ENCODE measurements around the gene NOXA1.
A peak's percentile ranks its signal among the peaks of the same experiment; 100 is the strongest.

The NOXA1 gene

GRCh38 chr9:137435980-137436760 lies 13.0 kb downstream of the NOXA1 start:
- FAIRE-seq (no peak), DNase-seq (ENCODE audit: insufficient read length, low spot score) (no peak)
- TF ChIP-seq CTCF (IDR thresholded peaks at IDR 0.05; ENCODE audit: insufficient read depth, missing control alignments): no peak

GRCh38 chr9:137436761-137437600 lies 13.8 kb downstream of the NOXA1 start:
- no peak for TF ChIP-seq CTCF (IDR thresholded peaks at IDR 0.05; ENCODE audit: insufficient read depth, missing control alignments)
- FAIRE-seq: no peak

GRCh38 chr9:137437691-137438590 lies 14.7 kb downstream of the NOXA1 start:
- FAIRE-seq (no peak), DNase-seq (ENCODE audit: insufficient read length, low spot score) (no peak)
- TF ChIP-seq CTCF (IDR thresholded peaks at IDR 0.05; ENCODE audit: insufficient read depth, missing control alignments): no peak

More at GRCh38 chr9:137436761-137437600, 13.8 kb downstream of the NOXA1 start:
- DNase-seq (ENCODE audit: insufficient read length, low spot score): no peak

GRCh38 chr9:137438591-137439157 lies 15.5 kb downstream of the NOXA1 start:
- no peak for FAIRE-seq

GRCh38 chr9:137439158-137439714 lies 16.0 kb downstream of the NOXA1 start:
- no peak for TF ChIP-seq CTCF (IDR thresholded peaks at IDR 0.05; ENCODE audit: insufficient read depth, missing control alignments)
- FAIRE-seq: no peak
- DNase-seq (ENCODE audit: insufficient read length, low spot score): peak; percentile 90

More at GRCh38 chr9:137438591-137439157, 15.5 kb downstream of the NOXA1 start:
- DNase-seq (ENCODE audit: insufficient read length, low spot score): no peak
- no peak for TF ChIP-seq CTCF (IDR thresholded peaks at IDR 0.05; ENCODE audit: insufficient read depth, missing control alignments)

GRCh38 chr9:137441289-137441934 lies 18.2 kb downstream of the NOXA1 start, which contains the start of gene ENTPD8:
Gene ENTPD8 (minus strand): TSS chr9:137441357. CDS start chr9:137438285, 3,072 bp downstream.
- DNase-seq (ENCODE audit: insufficient read length, low spot score): peak; percentile 81
- TF ChIP-seq CTCF (IDR thresholded peaks at IDR 0.05; ENCODE audit: insufficient read depth, missing control alignments): no peak
- FAIRE-seq: no peak

All from D721Med (cell line).